Thyroid gland (tissue), 4 donors: ENCODE results near the gene ZNF80.

Source experiments
- CTCF ChIP-seq, 6 experiments: fragments of 200-600 bp in 3 of 6; fragments of 450-650 bp in 3 of 6; sonication (generic) in 3 of 6; IDR thresholded peaks; one replicate each; pipeline ENCODE4 v1.5.1; 2016 to 2019; ENCODE audit warnings: antibody characterized with exemption in 6 of 6, mild to moderate bottlenecking in 2 of 6, inconsistent platforms in 1 of 6, moderate library complexity in 1 of 6
- POLR2A ChIP-seq, 2 donors: fragments of 450-650 bp; IDR thresholded peaks; one replicate each; pipeline ENCODE4 v1.6.1; 2017; ENCODE audit warnings: antibody characterized with exemption in 2 of 2, mild to moderate bottlenecking in 2 of 2, moderate library complexity in 1 of 2

GRCh38 chr3:114214542-114215341 lies 22.6 kb downstream of the ZNF80 start:
- no peak for TF ChIP-seq CTCF (IDR thresholded peaks at IDR 0.05)
- no peak for TF ChIP-seq POLR2A (IDR thresholded peaks at IDR 0.05)
